HG03460 (cell line): Measurements from ENCODE around the gene ARHGAP23.
"Not testable (repeated sequence)": the region's sequence is repeated elsewhere in the genome, so short reads cannot be mapped to it uniquely, and the experiment has no call there.

Experiments
- ATAC-seq: cut with Tn5 transposase; IDR thresholded peaks from one replicate; pipeline ENCODE4 v1.9.1; 2021; ENCODE audit not compliant: unreplicated experiment

ARHGAP23 gene

DNA sequence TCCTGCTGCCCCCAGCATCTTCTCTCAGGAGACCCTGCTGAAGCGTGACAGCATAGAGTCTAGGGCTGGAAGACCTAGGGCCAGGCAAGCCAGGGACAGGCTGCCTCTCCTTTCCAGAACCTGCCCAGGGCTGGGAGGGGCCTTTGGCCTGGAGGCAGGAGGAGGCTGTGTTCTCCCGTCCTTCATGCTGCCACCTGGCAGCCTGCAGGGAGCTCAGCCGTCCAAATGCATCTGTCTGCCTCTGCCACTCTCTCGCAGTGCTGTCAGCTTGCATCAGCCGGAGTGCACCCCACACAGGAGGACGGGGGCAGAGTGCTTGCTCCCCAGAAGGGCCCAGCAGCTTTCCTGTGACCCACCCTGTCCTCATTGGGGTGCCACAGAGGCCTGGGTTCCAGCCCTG lies 31.3 kb downstream of the ARHGAP23 start:
- no peak for ATAC-seq

DNA sequence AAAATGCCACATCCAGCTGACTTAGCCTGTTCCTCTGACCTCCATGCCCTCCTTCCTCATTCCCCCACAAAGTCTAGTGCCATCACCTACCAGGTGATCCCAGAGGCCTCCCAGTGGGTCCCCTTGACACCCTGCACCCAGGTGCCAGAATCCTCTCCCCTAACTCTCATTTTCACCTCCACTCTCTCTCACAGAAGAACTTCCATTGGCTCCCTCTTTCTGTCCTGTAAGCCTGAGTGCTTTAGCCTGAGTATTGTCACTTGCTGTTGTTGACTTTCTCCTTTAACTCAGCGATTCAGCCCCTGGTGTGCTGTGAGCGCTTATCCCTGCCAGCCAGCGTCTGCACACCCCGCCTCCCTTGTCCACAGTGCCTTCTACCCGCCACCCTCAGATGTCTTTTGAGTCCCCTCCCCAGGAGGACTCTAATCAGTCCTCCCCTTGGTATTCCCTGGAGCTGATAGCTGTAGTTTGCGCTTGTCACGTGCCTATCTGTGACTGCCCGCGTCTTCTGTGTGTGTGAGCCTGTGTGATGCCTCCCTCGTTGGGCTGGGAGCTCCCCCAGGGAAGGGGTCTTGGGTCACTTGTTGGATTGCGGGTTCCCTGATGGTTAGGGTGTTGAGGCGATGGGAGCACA lies 31.9 kb downstream of the ARHGAP23 start:
- ATAC-seq, result no peak

DNA sequence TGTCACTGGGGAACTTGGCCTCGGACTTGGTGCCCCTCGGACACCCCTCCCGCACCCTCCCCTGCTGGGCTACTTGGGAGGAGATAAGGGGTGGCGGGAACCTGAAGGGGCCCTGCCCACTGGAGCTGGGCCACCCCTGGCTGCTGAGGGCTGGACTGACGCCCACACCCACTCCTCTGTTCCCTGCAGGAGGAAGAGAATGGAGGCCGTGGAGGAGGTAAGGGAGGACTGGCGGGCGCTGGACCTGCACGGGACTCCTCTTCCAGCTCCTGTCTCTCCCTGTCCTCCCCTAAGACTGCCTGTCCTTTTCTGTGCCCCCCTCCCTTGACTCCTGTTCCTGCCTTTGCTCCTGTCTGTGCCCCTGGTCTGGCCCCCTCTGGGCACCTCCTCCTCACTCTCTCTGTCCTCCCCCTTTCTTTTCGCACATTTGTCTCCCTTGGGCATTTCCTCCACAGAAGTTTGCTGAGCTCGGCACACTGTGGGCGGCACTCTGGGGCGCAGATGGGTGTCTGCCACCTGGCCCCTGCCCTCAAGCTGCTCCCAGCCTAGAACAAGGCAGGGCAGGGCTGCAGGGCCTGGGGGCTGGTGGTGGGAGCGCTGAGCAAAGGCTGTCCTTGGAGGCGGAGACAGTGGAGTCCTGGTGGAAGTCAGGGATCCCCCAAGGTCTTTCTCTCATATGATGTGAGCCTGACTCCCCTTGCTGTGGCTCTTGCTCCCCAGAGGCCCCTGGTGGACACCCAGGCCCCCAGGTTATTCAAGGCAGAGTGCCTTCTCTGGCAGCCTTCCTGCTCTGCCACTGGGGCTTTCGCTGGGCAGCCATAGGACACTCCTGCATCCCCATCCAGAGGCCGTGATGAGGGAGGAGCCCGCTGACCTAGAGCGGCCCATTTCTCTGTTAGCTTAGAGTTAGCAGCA lies 32.7 kb downstream of the ARHGAP23 start:
- no peak for ATAC-seq

DNA sequence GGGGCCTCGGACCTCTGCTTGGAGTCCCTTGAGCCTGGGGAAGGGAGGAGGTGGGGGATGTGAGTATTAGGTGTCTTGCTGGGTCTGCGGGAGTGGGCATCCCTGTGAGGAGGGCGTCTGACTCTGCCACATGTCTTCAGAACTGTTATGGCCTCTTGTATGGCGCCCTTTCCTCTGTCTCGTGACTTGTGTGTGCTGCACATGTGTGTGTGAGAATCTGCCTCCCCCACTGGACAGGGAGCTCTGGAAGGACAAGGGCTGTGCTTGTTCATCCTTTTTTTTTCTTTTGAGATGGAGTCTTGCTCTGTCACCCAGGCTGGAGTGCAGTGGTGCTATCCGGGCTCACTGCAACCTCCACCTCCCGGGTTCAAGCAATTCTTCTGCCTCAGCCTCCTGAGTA lies 33.4 kb downstream of the ARHGAP23 start:
- ATAC-seq, result no peak

DNA sequence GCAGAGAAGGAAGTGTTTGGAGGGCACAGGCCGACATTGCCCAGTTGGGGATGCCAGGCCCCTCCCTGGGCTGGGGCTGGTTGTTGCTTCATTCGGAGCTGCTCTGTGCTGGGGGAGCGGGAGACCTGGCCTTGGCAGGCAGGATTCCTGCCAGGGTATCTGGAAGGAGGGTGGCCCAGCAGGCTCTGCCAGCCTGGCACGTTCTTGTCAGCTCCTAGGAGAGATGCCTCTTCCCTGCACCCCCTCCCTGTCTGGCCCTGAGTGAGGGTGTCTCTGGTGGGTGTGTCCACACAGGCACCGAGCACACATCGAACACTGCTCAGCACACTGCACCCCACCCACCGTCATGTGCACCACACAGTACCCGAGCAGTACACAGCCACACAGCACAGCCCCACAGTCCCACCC lies 35.2 kb downstream of the ARHGAP23 start:
- no peak for ATAC-seq

DNA sequence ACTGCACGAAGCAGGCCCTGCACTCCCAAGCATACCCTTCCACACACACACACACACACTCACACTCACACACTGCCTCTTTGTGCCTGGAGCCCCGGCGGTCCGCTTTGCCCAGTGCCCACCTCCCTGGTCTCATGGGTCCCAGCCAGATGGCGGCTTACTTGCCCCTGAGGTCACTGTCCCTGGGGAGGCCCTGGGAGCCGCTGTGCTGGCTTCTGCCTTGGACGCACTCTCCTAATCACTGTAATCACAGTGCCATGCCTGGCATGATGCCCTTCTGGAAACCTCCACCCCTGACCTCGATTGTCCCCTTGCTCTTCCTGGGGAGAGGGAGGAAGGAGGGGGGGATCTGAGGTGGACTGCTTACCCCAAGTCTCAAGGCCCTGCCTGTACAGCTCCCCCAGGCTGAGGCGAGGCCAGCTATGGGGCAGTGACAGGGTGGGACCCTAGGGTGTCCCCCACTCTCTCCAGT lies 36.0 kb downstream of the ARHGAP23 start:
- ATAC-seq, result no peak

DNA sequence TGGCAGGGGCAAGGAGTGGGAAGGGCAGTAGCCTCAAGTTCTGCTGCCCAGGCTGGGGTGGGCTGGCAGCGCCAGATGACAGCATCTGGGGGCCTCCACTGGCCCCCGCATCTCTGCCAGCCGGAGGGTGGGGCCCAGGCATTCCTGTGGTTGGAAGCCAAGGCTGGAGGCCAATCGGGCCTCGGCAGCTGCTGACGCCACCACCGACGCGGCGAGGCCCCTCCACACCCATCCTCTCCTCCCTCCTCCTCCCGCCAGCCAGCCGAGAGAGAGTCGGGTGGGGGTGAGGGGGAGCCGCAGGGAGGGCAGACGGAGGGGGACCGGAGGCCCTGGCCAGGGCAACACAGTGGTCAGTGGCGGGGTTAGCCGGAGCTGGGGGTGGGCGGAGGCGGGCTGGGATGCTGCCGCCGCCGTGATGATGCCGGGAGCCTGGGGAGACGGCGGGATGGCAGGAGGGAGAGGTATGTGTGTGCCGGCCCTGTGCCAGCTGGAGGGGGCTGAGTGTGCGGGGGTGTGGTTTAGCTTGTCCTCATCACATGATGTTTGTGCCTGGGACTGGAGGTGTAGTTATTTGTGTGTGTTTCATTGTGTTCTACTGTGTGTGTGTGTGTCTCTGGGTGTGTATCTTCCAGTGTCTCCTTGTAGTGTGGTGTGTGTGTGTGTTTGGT lies 36.6 kb downstream of the ARHGAP23 start:
- ATAC-seq, result no peak

DNA sequence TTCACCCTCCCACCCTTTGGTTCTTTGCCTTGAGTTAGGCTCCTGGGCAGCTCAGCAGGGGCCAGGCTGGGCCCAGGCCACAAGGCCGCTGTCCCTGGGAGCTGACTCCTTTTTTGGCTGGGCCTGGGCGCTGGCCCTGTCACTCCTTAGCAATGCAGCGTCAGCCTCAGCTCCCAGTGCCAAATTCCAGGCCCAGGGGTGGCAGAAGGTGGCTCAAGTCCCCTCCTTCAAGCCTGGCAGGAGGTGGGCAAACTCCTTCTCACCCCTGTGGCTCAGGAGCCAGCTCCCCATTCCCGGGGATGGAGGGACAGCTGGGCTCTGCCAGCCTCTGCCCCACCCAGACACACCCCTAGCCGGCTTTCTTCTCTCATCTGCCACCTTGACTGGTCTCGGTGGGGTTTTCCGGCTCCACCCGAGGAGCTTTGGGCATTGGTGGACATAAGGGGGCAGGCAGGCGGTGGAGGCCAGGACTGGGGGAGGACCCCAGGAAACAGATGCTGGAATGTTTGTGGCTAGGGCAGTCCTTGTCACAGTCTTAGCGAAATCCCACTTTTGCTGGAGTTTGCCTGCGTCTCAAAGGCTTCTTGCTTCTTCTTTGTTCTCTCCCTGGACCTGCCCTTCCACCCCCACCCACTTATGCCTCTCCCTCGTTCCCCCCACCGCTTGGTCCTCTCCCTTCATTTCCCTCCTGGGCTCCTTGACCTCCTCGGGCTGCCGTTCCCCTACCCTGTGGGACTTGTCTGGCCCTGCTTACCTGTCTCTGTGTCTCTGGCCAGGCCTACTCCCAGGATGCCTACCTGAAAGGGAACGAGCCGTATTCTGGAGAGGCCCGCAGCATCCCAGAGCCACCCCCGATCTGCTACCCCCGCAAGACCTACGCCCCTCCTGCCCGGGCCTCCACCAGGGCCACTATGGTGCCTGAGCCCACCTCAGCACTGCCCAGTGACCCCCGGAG lies 37.4 kb downstream of the ARHGAP23 start:
- no peak for ATAC-seq

DNA sequence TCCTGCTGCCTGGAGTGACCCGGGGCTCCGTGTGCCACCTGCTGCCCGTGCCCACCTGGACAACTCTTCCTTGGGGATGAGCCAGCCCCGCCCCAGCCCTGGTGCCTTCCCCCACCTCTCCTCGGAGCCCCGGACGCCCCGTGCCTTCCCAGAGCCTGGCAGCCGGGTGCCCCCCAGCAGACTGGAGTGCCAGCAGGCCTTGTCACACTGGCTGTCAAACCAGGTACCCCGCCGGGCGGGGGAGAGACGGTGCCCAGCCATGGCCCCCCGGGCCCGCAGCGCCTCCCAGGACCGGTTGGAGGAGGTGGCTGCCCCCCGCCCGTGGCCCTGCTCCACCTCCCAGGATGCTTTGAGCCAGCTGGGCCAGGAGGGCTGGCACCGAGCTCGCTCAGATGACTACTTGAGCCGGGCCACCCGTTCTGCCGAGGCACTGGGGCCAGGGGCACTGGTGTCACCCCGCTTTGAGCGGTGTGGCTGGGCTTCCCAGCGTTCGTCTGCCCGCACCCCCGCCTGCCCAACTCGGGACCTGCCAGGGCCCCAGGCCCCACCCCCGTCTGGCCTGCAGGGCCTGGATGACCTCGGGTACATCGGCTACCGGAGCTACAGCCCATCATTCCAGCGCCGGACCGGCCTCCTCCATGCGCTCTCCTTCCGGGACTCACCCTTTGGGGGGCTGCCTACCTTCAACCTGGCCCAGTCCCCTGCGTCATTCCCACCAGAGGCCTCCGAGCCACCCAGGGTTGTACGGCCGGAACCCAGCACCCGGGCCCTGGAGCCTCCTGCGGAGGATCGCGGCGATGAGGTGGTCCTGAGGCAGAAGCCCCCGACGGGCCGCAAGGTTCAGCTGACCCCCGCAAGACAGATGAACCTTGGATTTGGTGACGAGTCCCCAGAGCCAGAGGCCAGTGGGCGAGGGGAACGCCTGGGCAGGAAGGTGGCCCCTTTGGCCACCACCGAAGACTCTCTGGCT lies 38.4 kb downstream of the ARHGAP23 start:
- no peak for ATAC-seq

DNA sequence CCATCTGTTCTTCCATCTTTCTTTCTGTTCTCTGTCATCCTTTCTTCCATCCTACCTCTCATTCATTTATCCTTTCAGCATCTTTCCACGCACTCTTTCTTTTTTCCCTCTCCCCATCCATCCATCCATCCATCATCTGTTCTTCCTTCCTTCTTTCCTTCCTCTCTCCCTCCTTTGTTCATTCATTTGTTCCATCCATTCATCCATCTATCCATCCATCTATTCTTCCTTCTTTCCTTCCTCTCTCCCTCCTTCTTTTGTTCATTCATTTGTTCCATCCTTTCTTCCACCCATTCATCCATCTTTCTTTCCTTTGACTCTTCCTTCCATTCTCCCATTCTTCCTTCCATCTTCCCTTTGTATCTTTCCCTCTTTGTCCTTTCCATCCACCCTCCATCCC lies 39.2 kb downstream of the ARHGAP23 start:
- ATAC-seq, result no peak

DNA sequence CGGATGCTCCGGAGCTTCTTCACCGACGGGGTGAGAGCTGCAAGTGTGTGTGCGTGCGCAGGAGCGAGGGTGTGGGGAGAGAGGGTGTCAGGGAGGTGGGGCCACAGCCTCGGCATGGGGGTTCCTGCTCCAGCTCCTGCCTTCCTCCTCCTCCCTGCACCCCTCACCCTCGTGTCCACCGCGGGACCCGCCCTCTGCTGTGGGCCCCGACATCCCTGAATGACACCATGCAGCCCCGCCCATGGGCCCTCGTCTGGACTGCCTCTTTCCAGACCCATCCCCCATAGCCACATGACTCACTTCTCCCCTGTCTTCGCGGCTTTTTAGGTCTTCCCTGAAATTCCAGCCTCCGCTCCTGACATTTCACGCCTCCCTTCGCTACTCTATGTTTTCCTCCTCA lies 41.6 kb downstream of the ARHGAP23 start:
- no peak for ATAC-seq

DNA sequence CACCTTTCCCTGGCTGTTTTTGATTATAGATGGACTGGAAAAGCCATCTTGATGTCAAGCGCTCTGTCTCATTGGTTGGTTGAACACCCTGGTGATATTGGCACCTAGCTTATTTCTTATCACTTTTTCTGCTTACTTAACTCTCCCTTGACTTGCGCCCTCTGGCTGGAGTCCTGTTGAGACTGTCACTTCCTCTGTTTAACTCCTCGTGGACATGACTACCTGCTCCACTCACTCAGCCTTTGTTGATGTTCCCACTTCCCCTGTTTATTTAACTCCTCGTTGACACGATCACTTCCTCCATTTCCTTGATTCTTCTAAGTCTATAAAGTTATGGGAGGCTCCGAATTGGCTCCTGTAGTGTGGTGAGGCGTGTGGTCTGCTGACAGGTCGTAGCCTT lies 43.0 kb downstream of the ARHGAP23 start:
- ATAC-seq, result not testable (repeated sequence)

DNA sequence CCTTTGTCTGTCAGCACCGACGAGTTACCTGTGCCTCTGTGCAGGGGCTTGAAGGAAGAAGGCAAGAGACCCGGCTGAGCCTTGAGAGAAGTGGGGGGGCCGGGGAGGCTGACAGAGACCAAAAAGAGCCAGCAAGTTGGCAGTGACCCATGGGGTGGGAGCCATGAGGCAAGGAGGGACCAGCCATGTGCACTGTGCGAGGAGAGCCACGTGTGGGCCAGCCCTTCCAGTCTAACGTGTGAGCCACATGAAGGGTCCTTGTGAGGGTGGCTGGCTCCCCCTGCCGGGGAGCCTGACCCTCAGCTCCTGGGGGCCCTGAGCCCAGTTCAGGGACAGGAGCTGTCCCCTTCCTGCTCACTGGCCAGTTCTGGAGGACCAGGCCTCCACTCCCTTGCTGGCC lies 46.4 kb downstream of the ARHGAP23 start:
- ATAC-seq, result not testable (repeated sequence)

DNA sequence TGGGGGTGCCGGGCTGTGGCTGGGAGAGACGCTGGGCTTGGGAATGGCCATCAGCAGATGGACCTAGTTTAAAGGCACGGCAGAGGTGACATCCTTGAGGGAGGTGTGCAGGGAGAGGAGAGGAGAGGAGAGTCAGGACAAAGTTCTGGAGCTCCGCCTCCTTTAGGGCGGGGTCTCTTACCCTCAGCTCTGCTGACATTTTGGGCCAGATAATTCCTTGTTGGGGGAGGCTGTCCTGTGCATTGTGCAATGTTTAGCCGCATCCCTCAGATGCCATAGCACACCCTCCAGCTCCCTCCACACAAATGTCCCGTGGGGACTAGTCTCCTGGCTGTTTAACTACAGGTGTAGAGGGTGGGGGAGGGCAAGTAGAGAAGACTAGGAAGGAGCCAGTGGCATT lies 48.3 kb downstream of the ARHGAP23 start:
- ATAC-seq, result no peak

DNA sequence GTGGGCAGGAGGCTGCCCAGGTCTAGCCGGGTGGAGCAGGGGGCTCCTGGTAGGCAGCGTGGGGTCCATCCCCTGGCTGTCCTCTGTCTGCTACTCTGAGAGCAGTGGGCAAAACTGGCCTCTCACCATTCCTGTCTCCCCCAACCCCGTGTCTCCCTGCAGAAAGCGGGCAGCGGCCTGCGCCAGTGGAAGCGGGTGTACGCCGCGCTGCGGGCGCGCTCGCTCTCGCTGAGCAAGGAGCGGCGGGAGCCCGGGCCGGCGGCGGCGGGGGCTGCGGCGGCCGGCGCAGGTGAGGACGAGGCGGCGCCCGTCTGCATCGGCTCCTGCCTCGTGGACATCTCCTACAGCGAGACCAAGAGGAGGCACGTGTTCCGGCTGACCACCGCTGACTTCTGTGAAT lies 49.2 kb downstream of the ARHGAP23 start:
- ATAC-seq, result not testable (repeated sequence)

DNA sequence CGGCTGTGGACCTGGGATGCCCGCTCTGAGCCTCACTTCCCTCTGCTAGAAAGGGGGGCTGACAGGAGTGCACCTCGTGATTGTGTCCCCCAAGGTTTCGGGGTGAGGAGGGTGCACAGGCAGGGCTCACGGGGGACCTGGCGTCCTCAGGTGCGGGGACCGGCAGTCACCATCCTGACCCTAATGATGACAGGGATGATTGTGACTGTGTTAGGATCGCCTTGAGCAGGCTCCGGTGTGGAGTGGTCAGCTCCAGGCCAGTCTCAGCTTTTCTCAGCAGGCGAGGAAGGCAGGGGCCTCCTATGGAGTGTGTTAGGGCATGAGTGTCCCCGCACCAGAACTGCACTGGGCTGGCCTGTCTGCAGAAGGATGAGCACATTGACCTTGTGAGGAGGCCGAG lies 49.7 kb downstream of the ARHGAP23 start:
- ATAC-seq, result not testable (repeated sequence)

DNA sequence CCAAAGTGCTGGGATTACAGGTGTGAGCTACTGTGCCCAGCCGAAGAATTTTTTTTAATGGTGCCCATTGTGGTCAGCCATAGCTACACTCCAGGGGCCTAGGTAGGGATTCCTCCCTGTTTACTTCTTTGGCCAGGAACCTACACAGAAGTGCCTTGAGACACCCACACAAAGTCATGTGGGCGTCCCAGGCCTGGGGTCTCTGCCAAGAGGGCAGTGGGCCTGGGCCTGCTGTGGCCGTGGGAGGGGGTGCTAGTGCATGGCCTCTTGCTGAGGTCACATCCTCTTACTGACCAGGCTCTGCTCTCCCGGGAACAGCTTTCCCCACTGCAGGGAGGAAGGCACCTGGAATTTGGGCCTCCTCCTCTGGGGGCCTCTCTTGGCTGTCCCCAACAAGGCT lies 50.4 kb downstream of the ARHGAP23 start:
- not testable (repeated sequence) for ATAC-seq

DNA sequence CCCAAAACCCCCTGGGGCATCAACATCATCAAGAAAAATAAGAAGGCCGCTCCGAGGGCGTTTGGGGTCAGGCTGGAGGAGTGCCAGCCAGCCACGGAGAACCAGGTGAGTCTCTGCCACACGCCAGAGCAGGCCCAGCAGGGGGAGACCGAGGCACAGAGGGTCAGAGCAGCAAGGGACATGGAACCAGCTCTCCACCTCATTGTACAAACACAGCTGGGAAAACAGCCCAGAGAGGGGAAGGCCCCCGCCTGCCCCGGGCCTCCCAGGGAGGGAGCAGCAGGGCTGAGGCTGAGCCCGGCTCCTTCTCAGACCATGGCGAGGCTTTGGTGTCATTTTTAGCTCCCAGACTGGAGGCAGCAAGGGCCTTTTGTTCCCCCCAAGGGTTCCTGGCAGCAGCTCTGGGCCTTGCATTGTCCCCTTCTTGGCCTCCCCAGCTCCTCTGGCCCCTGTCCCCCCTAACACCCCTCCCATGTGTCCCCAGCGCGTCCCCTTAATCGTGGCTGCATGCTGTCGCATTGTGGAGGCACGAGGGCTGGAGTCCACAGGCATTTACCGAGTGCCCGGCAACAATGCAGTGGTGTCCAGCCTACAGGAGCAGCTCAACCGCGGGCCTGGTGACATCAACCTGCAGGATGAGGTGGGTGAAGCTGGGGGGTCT lies 53.9 kb downstream of the ARHGAP23 start:
- not testable (repeated sequence) for ATAC-seq

DNA sequence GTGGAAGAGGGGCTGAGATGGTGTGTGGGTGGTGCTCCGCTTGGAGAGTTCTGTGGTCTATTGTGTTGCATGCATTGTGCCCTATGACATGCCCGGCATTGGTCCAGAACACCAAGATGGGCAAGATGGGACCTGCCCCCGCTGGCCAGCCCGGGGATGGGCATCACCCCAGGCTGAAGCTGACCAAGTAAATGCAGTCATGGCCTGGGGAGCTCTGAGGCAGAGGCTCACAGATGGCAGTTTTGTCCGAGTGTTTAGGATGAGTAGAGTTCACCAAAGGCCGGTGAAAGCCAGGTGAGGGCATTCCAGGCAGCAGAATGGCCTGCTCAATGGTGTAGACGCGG lies 54.4 kb downstream of the ARHGAP23 start:
- not testable (repeated sequence) for ATAC-seq
